ENCODE measurements around the gene PCSK6.

GRCh38 chr15:101370330-101371024 is 119.0 kb downstream of the PCSK6 start:
- TF ChIP-seq CTCF (IDR thresholded peaks at IDR 0.05) (no peak), POLR2A (IDR thresholded peaks at IDR 0.05) (no peak), EP300 (IDR thresholded peaks at IDR 0.05) (no peak)

Measured in gastroesophageal sphincter (tissue), 3 donors.